ENCODE data around the gene KLHL30. TPM values are rescaled to one million over a fixed set of nuclear protein-coding genes. Genes with fewer than 3 reads are reported as not detected.

The KLHL30 gene
- total RNA-seq, 2 experiments from 2014 or later, result 0.09 to 1.9 TPM

- H3K36me3 ChIP-seq (ENCODE audit: insufficient read depth, low read length), result no peaks in the 10 kb centered on the region
- no peak overlapping the region for H3K27ac ChIP-seq (ENCODE audit: low read depth, low read length, poor library complexity, severe bottlenecking)
- no peak overlapping the region for H2AFZ ChIP-seq (ENCODE audit: low read length)
- no peak for DNase-seq (ENCODE audit: low spot score)
- ChIA-PET CTCF (ENCODE audit: unreplicated experiment) (no interaction called here), POLR2A (no interaction called here)
- H3K9me3 ChIP-seq (ENCODE audit: low read length), result no peaks in the 10 kb centered on the region
- intact Hi-C loops (cut with micrococcal nuclease; ENCODE audit: unreplicated experiment), result no loop called here
- no TSS peak for BruUV-seq (replicated peaks)
- H4K20me1 ChIP-seq (ENCODE audit: insufficient read depth, low read length), result no peaks in the 10 kb centered on the region
- H3K4me2 ChIP-seq (ENCODE audit: low read length), result no peak overlapping the region
- no peaks in the 10 kb centered on the region for H3K9me2 ChIP-seq (ENCODE audit: insufficient read depth, low read length)
- H3K79me2 ChIP-seq (ENCODE audit: insufficient read depth, low read depth, low read length), result no peaks in the 10 kb centered on the region
- no peaks in the 10 kb centered on the region for H3K4me1 ChIP-seq (ENCODE audit: insufficient read depth, low read length, poor library complexity, severe bottlenecking)
- TF ChIP-seq, protein P1, sequence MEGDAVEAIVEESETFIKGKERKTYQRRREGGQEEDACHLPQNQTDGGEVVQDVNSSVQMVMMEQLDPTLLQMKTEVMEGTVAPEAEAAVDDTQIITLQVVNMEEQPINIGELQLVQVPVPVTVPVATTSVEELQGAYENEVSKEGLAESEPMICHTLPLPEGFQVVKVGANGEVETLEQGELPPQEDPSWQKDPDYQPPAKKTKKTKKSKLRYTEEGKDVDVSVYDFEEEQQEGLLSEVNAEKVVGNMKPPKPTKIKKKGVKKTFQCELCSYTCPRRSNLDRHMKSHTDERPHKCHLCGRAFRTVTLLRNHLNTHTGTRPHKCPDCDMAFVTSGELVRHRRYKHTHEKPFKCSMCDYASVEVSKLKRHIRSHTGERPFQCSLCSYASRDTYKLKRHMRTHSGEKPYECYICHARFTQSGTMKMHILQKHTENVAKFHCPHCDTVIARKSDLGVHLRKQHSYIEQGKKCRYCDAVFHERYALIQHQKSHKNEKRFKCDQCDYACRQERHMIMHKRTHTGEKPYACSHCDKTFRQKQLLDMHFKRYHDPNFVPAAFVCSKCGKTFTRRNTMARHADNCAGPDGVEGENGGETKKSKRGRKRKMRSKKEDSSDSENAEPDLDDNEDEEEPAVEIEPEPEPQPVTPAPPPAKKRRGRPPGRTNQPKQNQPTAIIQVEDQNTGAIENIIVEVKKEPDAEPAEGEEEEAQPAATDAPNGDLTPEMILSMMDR (conservative IDR thresholded peaks at IDR 0.05; ENCODE audit: low read length), result no peak
- no peak for TF ChIP-seq EZH2phosphoT487 (IDR thresholded peaks at IDR 0.05; ENCODE audit: borderline replicate concordance, low read depth, low read length)
- H3K4me3 ChIP-seq (ENCODE audit: low read depth, low read length, poor library complexity, severe bottlenecking), result no peak overlapping the region
Observed at GRCh38 chr2:238093181-238094140, 45.0 kb upstream of the KLHL30 start.

DNA sequence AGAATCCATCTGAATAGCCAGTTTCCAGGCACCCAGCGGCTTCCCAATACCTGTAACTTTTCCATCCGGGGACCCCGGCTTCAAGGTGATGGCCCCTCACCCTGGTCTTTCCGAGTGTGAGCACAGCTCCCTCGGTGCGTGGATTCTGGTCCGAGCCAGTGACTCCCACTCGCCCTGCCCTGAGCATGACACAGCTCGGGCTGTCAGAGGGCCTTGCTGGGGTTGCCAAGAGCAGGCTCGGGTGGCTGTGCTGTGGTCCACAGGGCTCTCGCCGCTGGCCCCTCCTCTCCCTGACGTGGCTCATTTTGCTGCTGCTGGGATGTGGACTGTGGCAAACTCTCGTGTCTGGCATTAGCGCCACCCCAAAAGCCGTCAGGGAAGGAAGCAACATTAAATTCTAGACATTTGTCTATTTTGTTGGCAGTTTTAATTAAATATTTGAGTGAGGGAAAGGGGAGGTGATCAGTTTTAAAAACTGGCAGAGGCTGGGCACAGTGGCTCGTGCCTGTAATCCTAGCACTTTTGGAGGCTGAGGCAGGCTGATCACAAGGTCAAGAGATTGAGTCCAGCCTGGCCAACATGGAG lies 43.9 kb upstream of the KLHL30 start:
- DNase-seq (ENCODE audit: low spot score), result no peak
- Histone ChIP-seq H2AFZ (ENCODE audit: low read length) (no peak overlapping the region), H3K79me2 (ENCODE audit: insufficient read depth, low read depth, low read length) (no peaks in the 10 kb centered on the region), H3K36me3 (ENCODE audit: insufficient read depth, low read length) (no peaks in the 10 kb centered on the region), H3K4me3 (ENCODE audit: low read depth, low read length, poor library complexity, severe bottlenecking) (no peak overlapping the region), H3K4me2 (ENCODE audit: low read length) (no peak overlapping the region), H3K4me1 (ENCODE audit: insufficient read depth, low read length, poor library complexity, severe bottlenecking) (peaks cover 11% of the 10 kb centered on the region), H3K9me3 (ENCODE audit: low read length) (no peaks in the 10 kb centered on the region), H3K9me2 (ENCODE audit: insufficient read depth, low read length) (no peaks in the 10 kb centered on the region), H4K20me1 (ENCODE audit: insufficient read depth, low read length) (no peaks in the 10 kb centered on the region), H3K27ac (ENCODE audit: low read depth, low read length, poor library complexity, severe bottlenecking) (no peak overlapping the region)
- POLR2A ChIA-PET, result no interaction called here
- BruUV-seq (replicated peaks), result no TSS peak
- CTCF ChIA-PET (ENCODE audit: unreplicated experiment), result no interaction called here
- no peak for TF ChIP-seq EZH2phosphoT487 (IDR thresholded peaks at IDR 0.05; ENCODE audit: borderline replicate concordance, low read depth, low read length)
- TF ChIP-seq, protein P1 (conservative IDR thresholded peaks at IDR 0.05; ENCODE audit: low read length), result no peak
- intact Hi-C loops (cut with micrococcal nuclease; ENCODE audit: unreplicated experiment), result no loop called here

- Histone ChIP-seq H3K79me2 (ENCODE audit: insufficient read depth, low read depth, low read length) (no peaks in the 10 kb centered on the region), H3K4me3 (ENCODE audit: low read depth, low read length, poor library complexity, severe bottlenecking) (no peak overlapping the region), H3K9me3 (ENCODE audit: low read length) (no peaks in the 10 kb centered on the region), H3K4me1 (ENCODE audit: insufficient read depth, low read length, poor library complexity, severe bottlenecking) (peaks cover 12% of the 10 kb centered on the region), H3K36me3 (ENCODE audit: insufficient read depth, low read length) (no peaks in the 10 kb centered on the region), H3K9me2 (ENCODE audit: insufficient read depth, low read length) (no peaks in the 10 kb centered on the region), H3K4me2 (ENCODE audit: low read length) (no peak overlapping the region), H2AFZ (ENCODE audit: low read length) (no peak overlapping the region), H3K27ac (ENCODE audit: low read depth, low read length, poor library complexity, severe bottlenecking) (no peak overlapping the region), H4K20me1 (ENCODE audit: insufficient read depth, low read length) (no peaks in the 10 kb centered on the region)
- intact Hi-C loops (cut with micrococcal nuclease; ENCODE audit: unreplicated experiment), result no loop called here
- POLR2A ChIA-PET, result no interaction called here
- TF ChIP-seq, protein P1 (conservative IDR thresholded peaks at IDR 0.05; ENCODE audit: low read length), result no peak
- TF ChIP-seq EZH2phosphoT487 (IDR thresholded peaks at IDR 0.05; ENCODE audit: borderline replicate concordance, low read depth, low read length), result no peak
- DNase-seq (ENCODE audit: low spot score), result no peak
- BruUV-seq (replicated peaks), result no TSS peak
- CTCF ChIA-PET (ENCODE audit: unreplicated experiment), result no interaction called here
Observed at GRCh38 chr2:238095143-238095542, 43.3 kb upstream of the KLHL30 start.
